Fibroblast of skin of scalp (primary cell): ENCODE measurements around the gene DAO. TPM values are rescaled to one million over a fixed set of nuclear protein-coding genes. Genes with fewer than 3 reads are reported as not detected.
"Not testable (repeated sequence)": the region's sequence is repeated elsewhere in the genome, so short reads cannot be mapped to it uniquely, and the experiment has no call there.

Experiments
- DNase-seq: peaks from one replicate; pipeline ENCODE4 v3.0.0-alpha.2; 2013
- polyA plus RNA-seq, 2 experiments: library from polyadenylated mRNA; unstranded; fragments of 120-200 nt; gene quantifications; one replicate each; pipeline ENCODE4 v1.2.1, GENCODE V29; 2013; ENCODE audit not compliant: insufficient read length in 2 of 2

The DAO gene
- not detected for polyA plus RNA-seq (2013, experiment 1 of 2; ENCODE audit: insufficient read length)
- polyA plus RNA-seq (2013, experiment 2 of 2; ENCODE audit: insufficient read length) = not detected

- no peak for DNase-seq
Observed at GRCh38 chr12:108879615-108880254, at the start of gene DAO. TSS of gene DAO (plus strand) at chr12:108880092. CDS start at chr12:108885007, 4,915 bp downstream.

- DNase-seq = no peak
Observed at GRCh38 chr12:108831309-108831991, 48.4 kb upstream of the DAO start.

- DNase-seq = no peak
Observed at GRCh38 chr12:108832208-108832607, 47.7 kb upstream of the DAO start.

- peak; percentile 95 for DNase-seq
Observed at GRCh38 chr12:108832730-108833354, 47.0 kb upstream of the DAO start.

GRCh38 chr12:108833355-108833733, 46.5 kb upstream of the DAO start:
- peak; percentile 99 for DNase-seq

GRCh38 chr12:108833757-108834472, 46.0 kb upstream of the DAO start:
- peak; percentile 91 for DNase-seq

- DNase-seq = no peak
Observed at GRCh38 chr12:108835860-108836634, 43.8 kb upstream of the DAO start.

- no peak for DNase-seq
Observed at GRCh38 chr12:108837239-108837638, 42.7 kb upstream of the DAO start.

- no peak for DNase-seq
Observed at GRCh38 chr12:108837680-108838079, 42.2 kb upstream of the DAO start.

GRCh38 chr12:108838194-108839017, 41.5 kb upstream of the DAO start:
- DNase-seq = peak; percentile 100

- peak; percentile 93 for DNase-seq
Observed at GRCh38 chr12:108839018-108839889, 40.6 kb upstream of the DAO start.

- DNase-seq = no peak
Observed at GRCh38 chr12:108839890-108840230, 40.0 kb upstream of the DAO start.

- peak; percentile 65 for DNase-seq
Observed at GRCh38 chr12:108840605-108841332, 39.1 kb upstream of the DAO start.

GRCh38 chr12:108841825-108842224, 38.1 kb upstream of the DAO start:
- not testable (repeated sequence) for DNase-seq

GRCh38 chr12:108842361-108842760, 37.5 kb upstream of the DAO start:
- no peak for DNase-seq

- no peak for DNase-seq
Observed at GRCh38 chr12:108843187-108843586, 36.7 kb upstream of the DAO start.

GRCh38 chr12:108845696-108846095, 34.2 kb upstream of the DAO start:
- DNase-seq = no peak

GRCh38 chr12:108846290-108846701, 33.6 kb upstream of the DAO start:
- DNase-seq = no peak

- no peak for DNase-seq
Observed at GRCh38 chr12:108847705-108848104, 32.2 kb upstream of the DAO start.

- DNase-seq = peak; percentile 88
Observed at GRCh38 chr12:108849660-108850059, 30.2 kb upstream of the DAO start.
